Astrocyte (in vitro differentiated cells and primary cell): ENCODE results near the gene OR4K2.

Experiments
- EZH2 ChIP-seq: IDR thresholded peaks from 2 replicates; pipeline ENCODE4 v1.6.1; 2012; ENCODE audit warnings: mild to moderate bottlenecking, low read length, inconsistent platforms; ENCODE audit not compliant: insufficient read depth
- TF ChIP-seq, protein P1 (sequence below): IDR thresholded peaks from 2 replicates; pipeline ENCODE4 v1.5.1; 2011; ENCODE audit warnings: low read depth, mild to moderate bottlenecking, inconsistent platforms, low read length, moderate library complexity; ENCODE audit not compliant: insufficient read depth

DNA sequence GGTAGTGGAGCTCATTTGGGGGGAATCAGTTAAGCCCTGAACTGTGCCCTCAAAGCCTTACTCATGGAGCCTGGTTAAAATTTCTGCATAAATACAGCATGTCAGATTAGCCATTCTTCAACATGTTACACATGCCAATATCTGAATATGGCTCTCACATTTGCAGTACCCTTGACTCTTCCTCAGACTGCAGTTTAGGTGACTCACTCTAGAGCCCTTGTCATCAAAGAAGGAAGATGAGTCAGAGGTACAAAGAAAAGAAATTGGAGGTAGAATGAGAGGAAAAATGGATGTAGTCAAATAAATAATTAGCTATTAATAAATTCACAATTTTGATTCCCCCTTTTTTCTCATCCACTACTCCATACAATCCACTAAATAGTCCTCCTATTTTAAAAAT, 23.6 kb upstream of the OR4K2 start:
- TF ChIP-seq EZH2: no peak
- TF ChIP-seq, protein P1, sequence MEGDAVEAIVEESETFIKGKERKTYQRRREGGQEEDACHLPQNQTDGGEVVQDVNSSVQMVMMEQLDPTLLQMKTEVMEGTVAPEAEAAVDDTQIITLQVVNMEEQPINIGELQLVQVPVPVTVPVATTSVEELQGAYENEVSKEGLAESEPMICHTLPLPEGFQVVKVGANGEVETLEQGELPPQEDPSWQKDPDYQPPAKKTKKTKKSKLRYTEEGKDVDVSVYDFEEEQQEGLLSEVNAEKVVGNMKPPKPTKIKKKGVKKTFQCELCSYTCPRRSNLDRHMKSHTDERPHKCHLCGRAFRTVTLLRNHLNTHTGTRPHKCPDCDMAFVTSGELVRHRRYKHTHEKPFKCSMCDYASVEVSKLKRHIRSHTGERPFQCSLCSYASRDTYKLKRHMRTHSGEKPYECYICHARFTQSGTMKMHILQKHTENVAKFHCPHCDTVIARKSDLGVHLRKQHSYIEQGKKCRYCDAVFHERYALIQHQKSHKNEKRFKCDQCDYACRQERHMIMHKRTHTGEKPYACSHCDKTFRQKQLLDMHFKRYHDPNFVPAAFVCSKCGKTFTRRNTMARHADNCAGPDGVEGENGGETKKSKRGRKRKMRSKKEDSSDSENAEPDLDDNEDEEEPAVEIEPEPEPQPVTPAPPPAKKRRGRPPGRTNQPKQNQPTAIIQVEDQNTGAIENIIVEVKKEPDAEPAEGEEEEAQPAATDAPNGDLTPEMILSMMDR: no peak
